ENCODE results near the gene IQCN.

IQCN gene

GRCh38 chr19:18279266-18279515 is 4.9 kb upstream of the IQCN start:
- Histone ChIP-seq H3K9me3 (ENCODE audit: insufficient read depth, low read length) (no peaks in the 10 kb centered on the region), H3K4me3 (ENCODE audit: insufficient read length, low read depth) (peak overlapping the region; percentile 100), H3K27me3 (ENCODE audit: insufficient read depth, insufficient read length) (no peaks in the 10 kb centered on the region), H3K9ac (ENCODE audit: insufficient read length, low read depth) (peak overlapping the region; percentile 82), H3K36me3 (ENCODE audit: insufficient read depth, insufficient read length, low read length) (peaks cover 34% of the 10 kb centered on the region), H3K4me1 (ENCODE audit: insufficient read depth, insufficient read length) (peaks cover 22% of the 10 kb centered on the region)
- no peak for DNase-seq (ENCODE audit: low read depth, low spot score)
- TF ChIP-seq YY1 (IDR thresholded peaks at IDR 0.05; ENCODE audit: insufficient read depth, insufficient read length) (no peak), ZNF274 (IDR thresholded peaks at IDR 0.05; ENCODE audit: low read depth, low read length) (no peak), SUZ12 (IDR thresholded peaks at IDR 0.05; ENCODE audit: extremely low read depth, insufficient read depth, insufficient read length) (no peak)

GRCh38 chr19:18278521-18279265 is 4.4 kb upstream of the IQCN start:
- no peaks in the 10 kb centered on the region for H3K9me3 ChIP-seq (ENCODE audit: insufficient read depth, low read length)
- DNase-seq (ENCODE audit: low read depth, low spot score) = no peak
- H3K36me3 ChIP-seq (ENCODE audit: insufficient read depth, insufficient read length, low read length) = peaks cover 35% of the 10 kb centered on the region
- peak overlapping the region; percentile 82 for H3K9ac ChIP-seq (ENCODE audit: insufficient read length, low read depth)
- TF ChIP-seq YY1 (IDR thresholded peaks at IDR 0.05; ENCODE audit: insufficient read depth, insufficient read length) (no peak), ZNF274 (IDR thresholded peaks at IDR 0.05; ENCODE audit: low read depth, low read length) (no peak), SUZ12 (IDR thresholded peaks at IDR 0.05; ENCODE audit: extremely low read depth, insufficient read depth, insufficient read length) (no peak)
- peaks cover 23% of the 10 kb centered on the region for H3K4me1 ChIP-seq (ENCODE audit: insufficient read depth, insufficient read length)
- H3K27me3 ChIP-seq (ENCODE audit: insufficient read depth, insufficient read length) = no peaks in the 10 kb centered on the region
- H3K4me3 ChIP-seq (ENCODE audit: insufficient read length, low read depth) = peak overlapping the region; percentile 100

GRCh38 chr19:18274781-18275356 is 617 bp upstream of the IQCN start:
- H3K4me3 ChIP-seq (ENCODE audit: insufficient read length, low read depth) = no peak overlapping the region
- no peak for TF ChIP-seq YY1 (IDR thresholded peaks at IDR 0.05; ENCODE audit: insufficient read depth, insufficient read length)
- no peak for TF ChIP-seq ZNF274 (IDR thresholded peaks at IDR 0.05; ENCODE audit: low read depth, low read length)
- no peak for DNase-seq (ENCODE audit: low read depth, low spot score)
- no peak overlapping the region for H3K9ac ChIP-seq (ENCODE audit: insufficient read length, low read depth)
- peaks cover 30% of the 10 kb centered on the region for H3K36me3 ChIP-seq (ENCODE audit: insufficient read depth, insufficient read length, low read length)
- H3K9me3 ChIP-seq (ENCODE audit: insufficient read depth, low read length) = no peaks in the 10 kb centered on the region
- H3K4me1 ChIP-seq (ENCODE audit: insufficient read depth, insufficient read length) = peaks cover 15% of the 10 kb centered on the region
- no peaks in the 10 kb centered on the region for H3K27me3 ChIP-seq (ENCODE audit: insufficient read depth, insufficient read length)

- Histone ChIP-seq H3K27me3 (ENCODE audit: insufficient read depth, insufficient read length) (no peaks in the 10 kb centered on the region), H3K4me3 (ENCODE audit: insufficient read length, low read depth) (no peak overlapping the region), H3K4me1 (ENCODE audit: insufficient read depth, insufficient read length) (peaks cover 13% of the 10 kb centered on the region), H3K36me3 (ENCODE audit: insufficient read depth, insufficient read length, low read length) (peaks cover 29% of the 10 kb centered on the region), H3K9ac (ENCODE audit: insufficient read length, low read depth) (no peak overlapping the region), H3K9me3 (ENCODE audit: insufficient read depth, low read length) (no peaks in the 10 kb centered on the region)
- DNase-seq (ENCODE audit: low read depth, low spot score) = no peak
- TF ChIP-seq YY1 (IDR thresholded peaks at IDR 0.05; ENCODE audit: insufficient read depth, insufficient read length) (no peak), SUZ12 (IDR thresholded peaks at IDR 0.05; ENCODE audit: extremely low read depth, insufficient read depth, insufficient read length) (no peak), ZNF274 (IDR thresholded peaks at IDR 0.05; ENCODE audit: low read depth, low read length) (no peak)
These were observed 562 bp downstream of the IQCN start for GRCh38 chr19:18273561-18274218.

- Histone ChIP-seq H3K4me1 (ENCODE audit: insufficient read depth, insufficient read length) (peaks cover 5% of the 10 kb centered on the region), H3K9ac (ENCODE audit: insufficient read length, low read depth) (no peak overlapping the region), H3K36me3 (ENCODE audit: insufficient read depth, insufficient read length, low read length) (peaks cover 39% of the 10 kb centered on the region)
These were observed 2.8 kb downstream of the IQCN start for GRCh38 chr19:18271433-18271841.

GRCh38 chr19:18270326-18270725 is 3.9 kb downstream of the IQCN start:
- H3K9ac ChIP-seq (ENCODE audit: insufficient read length, low read depth) = no peak overlapping the region
- no peak for TF ChIP-seq YY1 (IDR thresholded peaks at IDR 0.05; ENCODE audit: insufficient read depth, insufficient read length)
- no peak for TF ChIP-seq ZNF274 (IDR thresholded peaks at IDR 0.05; ENCODE audit: low read depth, low read length)
- no peak for TF ChIP-seq SUZ12 (IDR thresholded peaks at IDR 0.05; ENCODE audit: extremely low read depth, insufficient read depth, insufficient read length)

More at GRCh38 chr19:18271433-18271841, 2.8 kb downstream of the IQCN start:
- no peak for TF ChIP-seq ZNF274 (IDR thresholded peaks at IDR 0.05; ENCODE audit: low read depth, low read length)
- TF ChIP-seq SUZ12 (IDR thresholded peaks at IDR 0.05; ENCODE audit: extremely low read depth, insufficient read depth, insufficient read length) = no peak
- no peak for TF ChIP-seq YY1 (IDR thresholded peaks at IDR 0.05; ENCODE audit: insufficient read depth, insufficient read length)
- H3K27me3 ChIP-seq (ENCODE audit: insufficient read depth, insufficient read length) = no peaks in the 10 kb centered on the region
- no peak for DNase-seq (ENCODE audit: low read depth, low spot score)
- no peaks in the 10 kb centered on the region for H3K9me3 ChIP-seq (ENCODE audit: insufficient read depth, low read length)
- no peak overlapping the region for H3K4me3 ChIP-seq (ENCODE audit: insufficient read length, low read depth)

GRCh38 chr19:18269070-18269723 is 5.1 kb downstream of the IQCN start:
- no peaks in the 10 kb centered on the region for H3K27me3 ChIP-seq (ENCODE audit: insufficient read depth, insufficient read length)
- H3K9me3 ChIP-seq (ENCODE audit: insufficient read depth, low read length) = no peaks in the 10 kb centered on the region
- no peak overlapping the region for H3K9ac ChIP-seq (ENCODE audit: insufficient read length, low read depth)
- no peak overlapping the region for H3K4me3 ChIP-seq (ENCODE audit: insufficient read length, low read depth)
- H3K36me3 ChIP-seq (ENCODE audit: insufficient read depth, insufficient read length, low read length) = peaks cover 50% of the 10 kb centered on the region
- TF ChIP-seq YY1 (IDR thresholded peaks at IDR 0.05; ENCODE audit: insufficient read depth, insufficient read length) (no peak), SUZ12 (IDR thresholded peaks at IDR 0.05; ENCODE audit: extremely low read depth, insufficient read depth, insufficient read length) (no peak), ZNF274 (IDR thresholded peaks at IDR 0.05; ENCODE audit: low read depth, low read length) (no peak)
- peaks cover 2% of the 10 kb centered on the region for H3K4me1 ChIP-seq (ENCODE audit: insufficient read depth, insufficient read length)
- DNase-seq (ENCODE audit: low read depth, low spot score) = no peak

More at GRCh38 chr19:18270326-18270725, 3.9 kb downstream of the IQCN start:
- DNase-seq (ENCODE audit: low read depth, low spot score) = no peak
- H3K27me3 ChIP-seq (ENCODE audit: insufficient read depth, insufficient read length) = no peaks in the 10 kb centered on the region
- peaks cover 5% of the 10 kb centered on the region for H3K4me1 ChIP-seq (ENCODE audit: insufficient read depth, insufficient read length)
- H3K4me3 ChIP-seq (ENCODE audit: insufficient read length, low read depth) = no peak overlapping the region
- peaks cover 44% of the 10 kb centered on the region for H3K36me3 ChIP-seq (ENCODE audit: insufficient read depth, insufficient read length, low read length)
- H3K9me3 ChIP-seq (ENCODE audit: insufficient read depth, low read length) = no peaks in the 10 kb centered on the region

All from NT2/D1 (cell line).